ENCODE measurements around the gene SKIC8.
A peak's percentile ranks its signal among the peaks of the same experiment; 100 is the strongest.

SKIC8 gene

DNA sequence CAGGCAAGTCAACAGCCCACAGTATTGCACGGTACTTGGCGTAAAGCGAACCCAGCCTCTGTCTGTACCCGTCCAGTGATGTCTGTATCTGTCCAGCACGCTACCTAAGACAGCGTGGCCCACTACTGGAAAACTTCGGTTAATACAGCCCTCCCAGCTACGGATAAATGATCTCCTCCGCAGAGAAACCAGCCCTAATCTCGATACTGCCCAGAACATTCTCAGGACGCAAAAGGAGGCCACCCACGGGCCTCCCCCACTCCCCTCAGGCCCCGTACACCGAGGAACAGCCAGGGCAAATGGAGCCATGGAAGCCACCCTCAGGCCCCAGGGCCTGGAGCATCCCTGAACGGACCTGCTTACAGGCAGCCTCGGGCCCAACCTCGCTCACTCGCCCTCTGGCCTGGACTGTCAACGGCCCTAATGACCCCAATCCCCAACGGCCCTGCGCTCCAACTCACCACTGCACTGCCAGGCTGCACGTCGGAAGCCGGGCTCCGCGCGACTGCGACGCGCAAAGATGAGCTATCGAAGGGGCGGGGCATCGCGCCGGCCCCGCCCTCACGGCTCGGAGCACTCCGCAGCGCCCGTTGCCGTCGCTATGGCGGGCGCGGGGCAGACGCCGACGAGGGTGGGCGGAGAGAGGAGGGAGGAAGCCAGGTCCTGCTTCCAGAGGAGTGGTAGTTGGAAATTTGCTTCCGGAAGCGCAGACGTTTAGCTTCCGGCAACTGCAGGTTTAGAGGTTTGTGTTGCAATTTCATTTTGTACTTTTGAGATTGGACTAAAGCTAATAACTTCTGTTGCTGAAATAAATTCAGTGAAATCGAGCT lies at the start of gene SKIC8:
Gene SKIC8 (minus strand): TSS at position 509 of the 830 bp plus-strand sequence. CDS start 3,923 bp downstream, outside the sequence.
- TF ChIP-seq, protein P1, sequence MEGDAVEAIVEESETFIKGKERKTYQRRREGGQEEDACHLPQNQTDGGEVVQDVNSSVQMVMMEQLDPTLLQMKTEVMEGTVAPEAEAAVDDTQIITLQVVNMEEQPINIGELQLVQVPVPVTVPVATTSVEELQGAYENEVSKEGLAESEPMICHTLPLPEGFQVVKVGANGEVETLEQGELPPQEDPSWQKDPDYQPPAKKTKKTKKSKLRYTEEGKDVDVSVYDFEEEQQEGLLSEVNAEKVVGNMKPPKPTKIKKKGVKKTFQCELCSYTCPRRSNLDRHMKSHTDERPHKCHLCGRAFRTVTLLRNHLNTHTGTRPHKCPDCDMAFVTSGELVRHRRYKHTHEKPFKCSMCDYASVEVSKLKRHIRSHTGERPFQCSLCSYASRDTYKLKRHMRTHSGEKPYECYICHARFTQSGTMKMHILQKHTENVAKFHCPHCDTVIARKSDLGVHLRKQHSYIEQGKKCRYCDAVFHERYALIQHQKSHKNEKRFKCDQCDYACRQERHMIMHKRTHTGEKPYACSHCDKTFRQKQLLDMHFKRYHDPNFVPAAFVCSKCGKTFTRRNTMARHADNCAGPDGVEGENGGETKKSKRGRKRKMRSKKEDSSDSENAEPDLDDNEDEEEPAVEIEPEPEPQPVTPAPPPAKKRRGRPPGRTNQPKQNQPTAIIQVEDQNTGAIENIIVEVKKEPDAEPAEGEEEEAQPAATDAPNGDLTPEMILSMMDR (IDR thresholded peaks at IDR 0.05): no peak
- Histone ChIP-seq H3K4me3 (peak within 1 kb of the TSS; percentile 98), H3K27ac (peak within 1 kb of the TSS; percentile 56 to 90)
- peak; percentile 94 for DNase-seq (ENCODE audit: low spot score)

DNA sequence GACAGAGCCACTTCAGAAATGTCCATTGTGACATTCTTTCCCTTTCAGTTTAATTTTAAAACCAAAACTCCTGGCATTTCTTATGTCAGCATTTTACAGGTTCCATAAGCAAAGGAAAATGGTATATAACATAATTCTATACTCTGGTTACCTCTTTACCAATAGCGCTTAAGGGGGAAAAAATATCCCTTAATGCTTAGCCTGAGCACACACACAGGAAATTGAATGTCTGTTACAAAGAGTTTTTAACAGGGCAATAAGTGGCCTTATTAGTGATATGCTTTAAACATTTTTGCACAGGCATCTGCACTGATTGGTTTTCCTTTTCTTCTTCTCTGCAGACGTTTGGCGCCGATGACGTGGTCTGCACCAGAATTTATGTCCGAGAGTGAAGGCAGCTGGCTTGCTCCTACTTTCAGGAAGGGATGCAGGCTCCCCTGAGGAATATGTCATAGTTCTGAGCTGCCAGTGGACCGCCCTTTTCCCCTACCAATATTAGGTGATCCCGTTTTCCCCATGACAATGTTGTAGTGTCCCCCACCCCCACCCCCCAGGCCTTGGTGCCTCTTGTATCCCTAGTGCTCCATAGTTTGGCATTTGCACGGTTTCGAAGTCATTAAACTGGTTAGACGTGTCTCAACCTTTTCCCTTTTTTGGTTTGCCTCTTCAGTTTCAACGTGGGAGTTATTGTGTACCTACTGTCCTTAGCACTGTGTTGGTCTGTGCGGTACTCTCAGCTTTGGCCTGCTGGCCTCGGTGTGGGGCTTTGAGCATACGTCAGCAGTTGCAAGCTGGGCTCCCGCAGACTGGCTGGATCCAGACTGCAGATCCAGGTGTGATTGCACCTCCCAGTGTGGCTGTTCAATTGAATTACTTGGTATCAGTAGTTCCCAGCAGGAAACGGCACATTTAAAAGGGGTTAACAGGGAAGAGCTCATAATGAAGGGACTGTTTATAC lies 48.5 kb upstream of the SKIC8 start:
- TF ChIP-seq, protein P1 (IDR thresholded peaks at IDR 0.05): no peak
- no peak for DNase-seq (ENCODE audit: low spot score)
- Histone ChIP-seq H3K4me3 (no peak overlapping the region), H3K27ac (no peak overlapping the region)

GRCh38 chr15:78345396-78346125 lies 46.2 kb upstream of the SKIC8 start:
- Histone ChIP-seq H3K4me3 (no peak overlapping the region), H3K27ac (no peak overlapping the region)
- TF ChIP-seq, protein P1 (IDR thresholded peaks at IDR 0.05): no peak
- DNase-seq (ENCODE audit: low spot score): no peak

- no peak for DNase-seq (ENCODE audit: low spot score)
- TF ChIP-seq, protein P1 (IDR thresholded peaks at IDR 0.05): no peak
Observed at GRCh38 chr15:78343276-78344060, 44.1 kb upstream of the SKIC8 start.

DNA sequence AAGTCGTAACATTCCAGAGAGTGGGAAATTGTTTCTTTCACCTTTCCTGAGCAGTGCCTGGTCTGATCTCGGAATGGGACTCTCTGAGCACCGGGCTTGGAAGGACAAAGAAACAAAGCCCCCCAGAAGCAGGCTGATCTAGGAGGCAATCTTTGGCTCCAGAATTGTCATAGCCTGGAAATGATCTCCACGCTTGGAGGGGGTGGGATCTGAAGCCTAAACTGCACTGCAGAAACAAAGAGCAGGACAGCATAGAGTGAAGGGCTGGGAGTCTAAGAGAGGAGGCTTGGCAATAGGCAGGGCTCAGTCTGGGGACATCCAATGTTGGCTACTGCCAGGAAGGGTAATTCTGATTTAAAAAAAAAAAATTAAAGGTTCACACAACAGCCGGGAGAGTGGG lies 42.6 kb upstream of the SKIC8 start:
- TF ChIP-seq, protein P1 (IDR thresholded peaks at IDR 0.05): no peak
- H3K4me3 ChIP-seq: no peak overlapping the region
- no peak for DNase-seq (ENCODE audit: low spot score)
- no peak overlapping the region for H3K27ac ChIP-seq

More at GRCh38 chr15:78343276-78344060, 44.1 kb upstream of the SKIC8 start:
- Histone ChIP-seq H3K27ac (no peak overlapping the region), H3K4me3 (no peak overlapping the region)

Data from coronary artery (tissue), 2 donors.